GM10266 (cell line): ENCODE data around the gene GRID2.

Experiments
- DNase-seq: peaks from one replicate; pipeline ENCODE4 v3.0.0; 2012; ENCODE audit errors: extremely low spot score
- CTCF ChIP-seq: IDR thresholded peaks from 2 replicates; pipeline ENCODE4 v1.5.1; 2012; ENCODE audit warnings: mild to moderate bottlenecking, low read depth; ENCODE audit not compliant: control insufficient read depth, insufficient read depth; ENCODE audit errors: missing control alignments

The GRID2 gene

GRCh38 chr4:92524131-92524530, 220.4 kb downstream of the GRID2 start:
- TF ChIP-seq CTCF, result no peak
- DNase-seq, result no peak

GRCh38 chr4:92528541-92528940, 224.8 kb downstream of the GRID2 start:
- no peak for DNase-seq
- TF ChIP-seq CTCF, result no peak

GRCh38 chr4:92529510-92529909, 225.7 kb downstream of the GRID2 start:
- TF ChIP-seq CTCF, result no peak
- no peak for DNase-seq

GRCh38 chr4:92535599-92535998, 231.8 kb downstream of the GRID2 start:
- TF ChIP-seq CTCF, result no peak
- DNase-seq, result no peak

GRCh38 chr4:92551616-92552015, 247.8 kb downstream of the GRID2 start:
- no peak for TF ChIP-seq CTCF
- DNase-seq, result no peak

- DNase-seq, result no peak
- TF ChIP-seq CTCF, result no peak
These were observed 262.5 kb downstream of the GRID2 start for GRCh38 chr4:92566269-92566668.

- DNase-seq, result no peak
- TF ChIP-seq CTCF, result no peak
These were observed 277.1 kb downstream of the GRID2 start for GRCh38 chr4:92580816-92581215.

GRCh38 chr4:92599044-92599443, 295.3 kb downstream of the GRID2 start:
- TF ChIP-seq CTCF, result no peak
- DNase-seq, result no peak
